HG03103 (cell line): ENCODE measurements around the gene PRR7.
"Not testable (repeated sequence)": the region's sequence is repeated elsewhere in the genome, so short reads cannot be mapped to it uniquely, and the experiment has no call there.

Source experiments
- ATAC-seq: cut with Tn5 transposase; IDR thresholded peaks from one replicate; pipeline ENCODE4 v1.9.1; 2021; ENCODE audit warnings: low read depth; ENCODE audit not compliant: unreplicated experiment

The PRR7 gene

GRCh38 chr5:177479774-177480173 lies 33.2 kb downstream of the PRR7 start:
- ATAC-seq: no peak

DNA sequence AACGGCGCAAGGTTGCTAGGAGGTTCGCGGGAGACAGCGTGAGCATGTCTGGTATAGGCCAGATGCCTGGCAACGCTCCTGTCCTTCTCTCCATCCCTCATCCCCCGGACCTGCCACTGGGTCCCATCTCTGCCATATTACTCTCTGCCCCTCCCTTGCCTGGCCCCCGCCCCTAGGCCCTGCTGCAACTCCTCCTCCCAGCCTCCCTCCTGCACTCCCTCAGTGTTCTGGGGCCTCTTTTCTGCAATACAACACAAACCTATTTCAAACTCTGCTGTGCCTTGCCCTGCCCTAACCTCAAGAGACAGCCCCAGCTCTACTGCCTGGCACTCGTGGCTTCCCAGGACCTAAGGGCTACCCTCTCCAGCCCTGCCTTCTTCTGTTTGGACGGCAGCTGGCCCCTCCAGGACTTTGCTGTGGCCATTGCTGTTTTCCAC lies 35.8 kb downstream of the PRR7 start:
- ATAC-seq: no peak

GRCh38 chr5:177483042-177483441 lies 36.4 kb downstream of the PRR7 start:
- ATAC-seq: no peak

DNA sequence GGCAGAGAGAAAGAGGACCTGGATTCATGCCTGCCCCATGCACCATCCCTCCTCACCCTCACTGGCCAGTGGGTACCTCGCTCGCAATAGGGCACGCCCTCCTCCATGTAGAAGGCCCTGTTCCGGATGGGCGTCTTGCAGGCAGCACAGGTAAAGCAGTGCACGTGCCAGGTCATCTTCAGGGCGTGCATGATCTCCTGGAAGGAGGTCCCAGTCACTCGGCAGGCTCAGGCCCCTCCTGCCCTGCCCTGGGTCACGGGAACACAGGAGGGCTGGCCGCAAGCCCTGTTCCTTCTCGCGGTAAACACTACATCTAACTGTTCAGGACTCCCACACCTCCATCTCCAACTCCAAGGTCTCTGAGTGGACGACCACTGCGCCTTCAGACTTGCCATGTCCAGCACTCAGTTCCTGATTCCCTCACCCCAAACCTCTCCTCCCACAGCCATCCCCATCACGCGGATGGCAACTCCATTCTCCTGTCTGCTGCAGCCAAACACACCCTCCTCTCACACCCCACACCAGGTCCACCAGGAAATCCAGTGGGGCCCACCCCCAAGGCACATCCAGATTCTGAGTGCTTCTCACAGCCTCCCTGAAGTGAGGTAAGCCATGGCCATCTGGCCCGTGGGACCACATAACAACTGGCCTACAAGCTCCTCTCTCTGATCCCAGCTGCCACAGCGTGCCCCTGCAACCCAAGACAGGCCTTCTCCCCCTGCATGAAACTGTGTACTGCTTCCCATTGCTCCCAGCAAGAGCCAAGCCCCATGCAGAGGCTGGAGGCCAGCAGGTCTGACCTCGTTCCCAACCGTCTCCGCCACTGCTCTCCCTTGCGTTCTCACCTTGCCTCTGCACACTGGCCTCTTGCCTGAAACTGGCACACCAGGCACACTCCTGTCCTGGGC lies 37.6 kb downstream of the PRR7 start:
- no peak for ATAC-seq

GRCh38 chr5:177484902-177485549 lies 38.4 kb downstream of the PRR7 start:
- no peak for ATAC-seq

- ATAC-seq: not testable (repeated sequence)
These were observed 39.1 kb downstream of the PRR7 start for GRCh38 chr5:177485753-177486152.

DNA sequence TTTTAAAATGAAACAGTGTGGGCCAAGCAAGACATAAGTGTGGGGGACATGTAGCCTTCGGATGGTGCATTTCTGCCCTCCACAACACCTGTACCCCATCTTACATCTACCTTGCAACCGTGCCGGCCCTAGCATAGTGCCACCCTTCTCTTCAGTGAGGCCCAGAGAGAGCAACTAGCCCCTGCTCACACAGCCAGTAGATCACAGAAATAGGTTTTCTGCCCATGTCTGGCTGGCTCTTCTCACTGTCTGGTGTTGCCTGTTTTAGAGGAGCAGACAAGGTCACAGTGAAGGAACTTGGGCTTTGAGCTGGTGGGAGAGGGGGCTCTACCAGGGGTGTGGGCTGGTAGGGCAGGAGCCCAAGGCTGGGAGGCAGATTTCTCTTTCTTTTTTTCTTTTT lies 39.6 kb downstream of the PRR7 start:
- no peak for ATAC-seq

- ATAC-seq: no peak
These were observed 40.5 kb downstream of the PRR7 start for GRCh38 chr5:177487144-177487543.

DNA sequence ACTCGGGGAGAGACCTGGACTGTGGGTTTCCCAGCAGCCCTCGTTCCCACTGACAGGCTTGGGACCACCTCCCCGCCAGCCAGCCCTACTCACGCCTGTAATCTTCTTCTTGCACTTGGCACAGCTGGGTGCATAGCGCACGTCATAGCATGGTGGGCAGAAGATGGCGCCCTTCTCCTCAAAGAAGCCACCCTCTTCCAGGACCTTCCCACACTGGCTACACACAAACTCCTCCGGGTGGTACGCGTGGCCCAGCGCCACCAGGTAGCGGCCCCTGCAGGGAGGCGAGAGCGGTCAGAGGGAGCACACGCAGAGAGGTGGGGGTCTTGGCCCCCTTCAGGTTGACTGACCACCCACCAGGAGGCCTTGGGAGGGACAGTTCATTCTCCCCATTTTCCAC lies 41.4 kb downstream of the PRR7 start:
- ATAC-seq: no peak

GRCh38 chr5:177489119-177489716 lies 42.6 kb downstream of the PRR7 start:
- no peak for ATAC-seq

DNA sequence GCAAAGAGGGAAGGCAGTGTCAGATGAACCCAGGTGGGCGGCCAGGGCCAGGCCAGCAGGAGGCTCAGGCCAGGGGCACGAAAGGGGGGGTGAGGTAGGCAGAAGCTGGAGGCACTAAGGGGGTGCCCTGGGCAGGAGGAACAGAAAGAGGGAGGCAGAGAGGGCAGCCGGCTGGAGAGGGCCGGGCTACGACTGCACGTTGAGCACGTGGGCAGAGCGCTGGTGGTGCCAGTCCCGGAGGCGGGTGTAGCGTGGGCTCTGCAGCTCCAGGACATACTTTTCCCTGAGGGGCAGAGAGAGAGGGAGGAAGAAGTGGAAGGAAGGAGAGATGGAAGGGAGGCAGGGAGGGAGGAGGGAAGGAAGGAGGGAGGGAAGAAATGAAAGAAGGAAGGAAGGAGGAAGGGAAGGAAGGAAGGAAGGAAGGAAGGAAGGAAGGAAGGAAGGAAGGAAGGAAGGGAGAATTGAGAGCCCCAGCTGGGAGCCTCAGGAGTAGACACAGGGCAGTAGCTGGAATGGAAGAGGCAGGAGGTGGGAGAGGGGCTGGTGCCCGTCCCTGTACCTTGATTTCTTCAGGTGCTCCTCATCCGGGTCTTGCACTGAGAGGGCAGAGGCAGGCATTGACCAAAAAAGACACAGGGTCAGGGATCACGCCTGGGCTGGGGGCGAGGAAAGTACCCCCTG lies 43.8 kb downstream of the PRR7 start:
- no peak for ATAC-seq

GRCh38 chr5:177490992-177491391 lies 44.4 kb downstream of the PRR7 start:
- ATAC-seq: no peak

DNA sequence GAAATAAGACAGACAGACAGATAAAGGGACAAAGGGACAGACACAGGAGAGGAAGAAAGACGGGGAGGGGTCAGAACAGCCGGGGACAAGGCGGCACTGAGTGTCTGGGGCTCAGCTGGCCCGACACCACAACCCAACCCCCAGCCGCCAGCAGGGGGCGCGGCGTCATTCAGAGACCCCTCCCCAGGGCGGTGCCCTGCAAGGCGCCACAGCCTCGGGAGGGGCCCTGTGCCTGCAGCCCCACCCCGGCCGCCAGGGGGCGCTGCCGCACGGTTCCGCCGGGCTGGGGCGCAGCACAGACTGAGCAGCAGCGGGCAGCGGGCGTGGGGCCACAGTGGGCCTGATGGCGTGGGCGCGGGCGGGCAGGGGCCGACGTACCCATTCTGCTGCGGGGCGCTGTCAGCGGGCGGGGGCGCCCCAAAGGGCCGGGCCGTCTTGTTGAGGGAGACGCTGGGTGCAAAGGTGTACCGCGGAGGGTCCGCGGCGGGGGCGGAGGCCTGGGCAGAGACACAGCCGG lies 44.9 kb downstream of the PRR7 start:
- ATAC-seq: no peak

DNA sequence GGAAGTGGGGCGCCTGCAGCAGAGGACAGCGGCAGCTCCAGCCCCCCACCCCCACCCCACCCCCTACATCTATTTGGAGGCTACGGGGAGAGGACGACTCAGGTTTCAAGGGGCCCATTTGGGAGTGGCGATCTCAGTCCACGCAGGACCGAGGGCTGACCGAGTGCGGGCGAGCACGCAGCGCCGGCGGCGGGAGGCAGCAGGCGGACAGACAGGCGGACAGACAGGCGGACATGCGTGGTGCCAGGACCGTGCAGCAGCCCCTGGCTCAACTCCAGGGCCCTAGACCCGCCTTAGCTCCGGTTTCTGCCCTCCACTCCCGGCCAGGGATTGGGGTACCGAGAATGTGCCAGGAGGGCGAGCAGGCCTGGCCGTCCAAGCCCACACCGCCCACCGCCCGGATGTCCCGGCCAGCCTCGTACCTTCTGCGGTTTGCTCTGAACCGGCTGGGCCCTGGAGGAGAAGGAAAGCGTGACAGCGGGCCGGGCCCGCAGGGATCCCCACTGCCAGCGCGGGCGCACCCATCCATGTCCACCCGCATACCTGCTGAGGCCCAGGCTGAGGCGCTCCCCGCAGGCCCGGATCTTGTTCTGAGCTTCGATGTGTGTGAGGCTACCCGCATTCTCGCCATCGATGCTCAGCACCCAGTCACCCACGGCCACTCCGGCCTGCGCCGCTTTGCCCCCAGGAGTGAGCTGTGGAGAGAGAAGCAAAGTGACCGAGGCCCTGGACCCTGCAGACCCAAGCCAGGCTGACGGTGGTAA lies 45.6 kb downstream of the PRR7 start:
- no peak for ATAC-seq

DNA sequence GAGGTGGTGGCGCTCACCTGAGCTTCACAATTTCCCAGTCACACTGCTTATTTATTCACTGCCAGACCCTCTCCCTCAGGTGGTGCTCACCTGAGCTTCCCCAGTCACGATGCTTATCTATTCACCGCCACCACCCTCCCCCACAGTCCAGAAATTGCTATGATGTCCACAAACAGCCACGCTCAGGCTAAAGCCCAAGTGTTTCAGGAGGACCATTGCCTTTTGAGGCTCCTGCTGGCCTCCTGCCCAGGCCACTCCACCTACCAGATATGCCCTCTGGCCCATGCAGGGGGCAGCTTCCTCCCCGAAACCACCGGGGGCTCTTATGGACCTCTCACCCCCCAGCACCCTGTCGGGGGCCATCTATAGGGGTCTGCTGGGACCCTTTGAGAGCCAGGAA lies 46.2 kb downstream of the PRR7 start:
- ATAC-seq: no peak

DNA sequence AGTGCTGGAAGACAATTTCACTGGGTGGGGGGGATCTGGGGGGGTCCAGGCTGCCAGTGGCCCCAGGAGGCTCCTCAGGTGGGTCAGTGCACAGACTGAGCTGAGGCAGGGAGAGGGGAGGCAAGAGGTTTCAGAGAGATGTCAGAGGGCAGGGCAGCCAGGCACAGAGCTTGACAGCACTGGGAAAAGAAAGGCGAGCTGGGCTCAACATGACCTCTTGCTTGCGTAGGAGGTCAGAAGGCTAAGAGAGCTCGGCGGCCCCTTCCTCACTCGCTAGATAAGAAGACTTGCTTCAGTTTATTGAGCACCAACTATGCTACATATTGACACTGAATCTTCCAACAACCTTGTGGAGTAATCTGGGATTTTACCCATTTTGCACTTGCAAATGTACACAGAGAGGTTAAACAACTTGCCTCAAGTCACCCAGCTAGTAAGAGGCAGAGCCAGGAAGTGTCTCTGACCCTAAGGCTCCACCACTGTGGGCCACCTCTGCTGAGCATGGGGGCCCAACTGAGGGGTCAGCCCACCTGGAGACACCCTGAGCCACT lies 47.3 kb downstream of the PRR7 start:
- no peak for ATAC-seq

DNA sequence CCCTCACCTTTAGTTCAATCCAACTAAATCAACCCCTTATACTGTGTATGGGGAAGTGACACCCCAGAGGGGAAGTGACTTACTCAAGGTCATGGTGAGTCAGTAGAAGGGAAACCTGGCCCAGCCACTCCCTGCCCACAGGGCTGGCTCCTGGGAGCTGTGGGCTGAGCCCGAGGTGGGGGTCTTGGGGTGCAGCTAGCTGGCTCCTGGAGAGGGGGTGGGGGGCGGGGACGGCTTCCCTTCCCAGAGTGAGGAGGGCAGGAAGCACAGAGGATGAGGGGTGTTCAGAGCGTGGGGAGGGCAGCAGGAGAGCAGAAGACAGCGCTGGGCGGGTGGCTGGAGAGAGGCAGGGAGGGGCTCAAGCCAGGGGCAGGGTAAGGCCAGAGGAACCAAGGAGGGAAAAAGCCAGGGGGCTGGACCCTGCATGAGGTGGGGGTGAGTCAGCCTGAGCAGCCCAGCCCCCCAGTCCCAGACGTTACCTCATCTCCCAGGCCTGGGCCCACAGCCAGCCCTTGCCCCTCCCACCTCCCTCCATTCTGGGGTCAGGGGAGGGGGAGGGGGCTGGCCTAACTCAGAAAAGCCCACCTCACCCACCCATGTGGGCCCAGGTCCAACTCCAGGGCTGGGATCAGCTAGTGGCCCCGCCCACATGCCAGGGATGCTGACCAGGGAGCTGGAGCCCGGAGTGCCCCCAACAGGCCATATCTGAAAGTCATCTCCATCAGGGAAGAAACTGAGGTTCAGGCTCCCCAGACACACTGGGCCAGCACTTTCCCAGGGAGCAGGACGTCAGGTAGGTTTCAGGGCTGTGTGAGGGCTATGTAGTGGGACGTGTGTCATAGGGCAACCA lies 48.0 kb downstream of the PRR7 start:
- ATAC-seq: no peak

DNA sequence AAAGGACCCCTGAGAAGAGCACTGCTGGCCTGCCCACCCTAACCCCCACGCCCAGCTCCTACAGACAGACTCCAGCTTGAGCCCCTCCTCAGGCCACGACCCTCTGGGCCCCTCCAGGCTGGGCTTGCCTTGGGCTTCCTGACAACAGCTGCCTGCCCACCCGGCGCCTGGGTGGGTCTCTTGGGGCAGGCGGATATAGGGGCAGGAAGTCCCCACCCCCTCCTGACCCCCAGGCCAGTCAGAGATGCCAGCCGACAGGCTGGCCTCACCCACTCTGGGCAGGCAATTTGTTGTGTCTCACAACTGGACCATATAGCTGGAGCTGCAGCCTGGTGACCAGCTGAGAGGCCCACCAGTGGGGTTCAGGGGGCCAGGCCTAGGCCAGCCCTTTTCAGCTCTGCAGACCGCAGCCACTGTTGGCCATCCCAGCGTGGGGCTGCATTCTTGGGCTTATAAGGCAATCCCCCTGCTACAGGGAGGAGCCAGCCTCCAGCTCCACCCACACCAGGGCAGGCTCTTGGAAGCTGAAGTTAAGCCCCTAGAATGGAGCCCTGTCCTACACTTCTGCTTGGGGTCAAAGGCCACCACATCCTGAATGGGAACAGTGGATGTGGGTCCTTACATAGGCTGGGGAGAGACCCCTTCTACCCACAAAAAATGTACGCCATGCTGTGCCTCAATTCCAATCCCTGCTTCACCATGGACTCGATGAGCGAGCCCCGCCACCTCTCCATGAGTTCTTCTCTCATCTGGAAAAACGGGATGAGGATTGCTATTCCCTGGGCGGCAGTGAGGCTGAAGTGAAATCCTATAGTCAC lies 48.8 kb downstream of the PRR7 start:
- ATAC-seq: no peak
